ENCODE measurements around the gene HTRA1.

GRCh38 chr10:122510326-122510725 lies 49.0 kb downstream of the HTRA1 start:
- TF ChIP-seq MAZ (IDR thresholded peaks at IDR 0.05; ENCODE audit: borderline replicate concordance, low read depth, low read length) (no peak), FOS (IDR thresholded peaks at IDR 0.05; ENCODE audit: low read depth, low read length) (no peak), MXI1 (IDR thresholded peaks at IDR 0.05; ENCODE audit: borderline replicate concordance, low read depth, low read length) (no peak), CTCF (conservative IDR thresholded peaks at IDR 0.05; ENCODE audit: low read depth, low read length) (no peak), POLR2A (IDR thresholded peaks at IDR 0.05; ENCODE audit: low read depth, low read length) (no peak), RAD21 (IDR thresholded peaks at IDR 0.05; ENCODE audit: low read length) (no peak), RFX5 (IDR thresholded peaks at IDR 0.05; ENCODE audit: low read depth, low read length) (no peak)

All from IMR-90 (cell line).